Measurements from ENCODE around the gene MIF.

DNA sequence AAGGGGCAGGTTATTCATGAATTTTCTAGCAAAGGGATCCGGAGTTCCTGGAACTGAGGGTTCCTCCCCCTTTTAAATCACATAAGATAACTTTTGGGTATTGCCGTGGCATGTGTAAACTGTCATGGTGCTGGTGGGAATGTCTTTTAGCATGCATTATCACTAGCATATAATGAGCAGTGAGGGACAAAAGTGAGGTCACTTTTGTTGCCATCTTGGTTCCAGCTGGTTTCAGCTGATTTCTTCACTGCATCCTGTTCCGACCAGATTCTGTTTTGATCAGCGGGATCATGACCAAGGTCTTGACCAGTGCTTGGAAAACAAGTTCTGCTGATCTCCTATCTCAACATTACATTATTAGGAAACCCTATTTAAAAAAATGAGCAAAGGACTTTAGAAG lies 7.4 kb downstream of the MIF start:
- TF ChIP-seq EZH2 (IDR thresholded peaks at IDR 0.05; ENCODE audit: borderline replicate concordance, low read depth, low read length, severe bottlenecking) (no peak), POLR2AphosphoS5 (IDR thresholded peaks at IDR 0.05; ENCODE audit: insufficient read depth, low read depth, low read length) (no peak), MYC (IDR thresholded peaks at IDR 0.05; ENCODE audit: low read depth, low read length) (no peak)
- TF ChIP-seq, protein P1, sequence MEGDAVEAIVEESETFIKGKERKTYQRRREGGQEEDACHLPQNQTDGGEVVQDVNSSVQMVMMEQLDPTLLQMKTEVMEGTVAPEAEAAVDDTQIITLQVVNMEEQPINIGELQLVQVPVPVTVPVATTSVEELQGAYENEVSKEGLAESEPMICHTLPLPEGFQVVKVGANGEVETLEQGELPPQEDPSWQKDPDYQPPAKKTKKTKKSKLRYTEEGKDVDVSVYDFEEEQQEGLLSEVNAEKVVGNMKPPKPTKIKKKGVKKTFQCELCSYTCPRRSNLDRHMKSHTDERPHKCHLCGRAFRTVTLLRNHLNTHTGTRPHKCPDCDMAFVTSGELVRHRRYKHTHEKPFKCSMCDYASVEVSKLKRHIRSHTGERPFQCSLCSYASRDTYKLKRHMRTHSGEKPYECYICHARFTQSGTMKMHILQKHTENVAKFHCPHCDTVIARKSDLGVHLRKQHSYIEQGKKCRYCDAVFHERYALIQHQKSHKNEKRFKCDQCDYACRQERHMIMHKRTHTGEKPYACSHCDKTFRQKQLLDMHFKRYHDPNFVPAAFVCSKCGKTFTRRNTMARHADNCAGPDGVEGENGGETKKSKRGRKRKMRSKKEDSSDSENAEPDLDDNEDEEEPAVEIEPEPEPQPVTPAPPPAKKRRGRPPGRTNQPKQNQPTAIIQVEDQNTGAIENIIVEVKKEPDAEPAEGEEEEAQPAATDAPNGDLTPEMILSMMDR (IDR thresholded peaks at IDR 0.05; ENCODE audit: extremely low read depth in 1 of 2, insufficient read depth in 1 of 2, low read depth in 1 of 2, low read length in 2 of 2) = no peak
